ENCODE measurements around the gene SLC25A53.

- TF ChIP-seq CTCF (IDR thresholded peaks at IDR 0.05) (no peak), POLR2A (IDR thresholded peaks at IDR 0.05) (no peak)
Measured at GRCh38 chrX:104118765-104119164, 38.0 kb downstream of the SLC25A53 start.

Data from thyroid gland (tissue), 4 donors.